HUES64 (cell line): ENCODE data around the gene FBXL3.

Experiments
- H3K27ac ChIP-seq: 2 replicates; pipeline ENCODE4 v1.7.0; 2013; ENCODE audit warnings: low read depth, low read length, inconsistent platforms
- H3K27me3 ChIP-seq: 2 replicates; pipeline ENCODE4 v1.6.1; 2013; ENCODE audit warnings: mild to moderate bottlenecking, low read length; ENCODE audit not compliant: insufficient read depth
- H3K36me3 ChIP-seq: 2 replicates; pipeline ENCODE4 v1.6.1; 2013; ENCODE audit warnings: mild to moderate bottlenecking, low read length; ENCODE audit not compliant: insufficient read depth
- H3K4me1 ChIP-seq: 2 replicates; pipeline ENCODE4 v1.6.1; 2013; ENCODE audit warnings: mild to moderate bottlenecking, low read length, moderate library complexity; ENCODE audit not compliant: insufficient read depth
- H3K4me3 ChIP-seq: 2 replicates; pipeline ENCODE4 v1.5.1; 2013; ENCODE audit warnings: mild to moderate bottlenecking, low read length, moderate library complexity
- H3K9ac ChIP-seq: 2 replicates; pipeline ENCODE4 v1.6.1; 2013; ENCODE audit warnings: mild to moderate bottlenecking, low read depth, low read length
- H3K9me3 ChIP-seq: 2 replicates; pipeline ENCODE4 v1.6.1; 2013; ENCODE audit warnings: low read depth, low read length; ENCODE audit not compliant: insufficient read depth
- WGBS: fragments of 150-250, 120-280 bp; methylation state at CpG from one replicate; pipeline ENCODE4 v1.1.7; 2013; ENCODE audit warnings: missing lambda C conversion rate; 5-methylcytosine and 5-hydroxymethylcytosine counted together

The FBXL3 gene

DNA sequence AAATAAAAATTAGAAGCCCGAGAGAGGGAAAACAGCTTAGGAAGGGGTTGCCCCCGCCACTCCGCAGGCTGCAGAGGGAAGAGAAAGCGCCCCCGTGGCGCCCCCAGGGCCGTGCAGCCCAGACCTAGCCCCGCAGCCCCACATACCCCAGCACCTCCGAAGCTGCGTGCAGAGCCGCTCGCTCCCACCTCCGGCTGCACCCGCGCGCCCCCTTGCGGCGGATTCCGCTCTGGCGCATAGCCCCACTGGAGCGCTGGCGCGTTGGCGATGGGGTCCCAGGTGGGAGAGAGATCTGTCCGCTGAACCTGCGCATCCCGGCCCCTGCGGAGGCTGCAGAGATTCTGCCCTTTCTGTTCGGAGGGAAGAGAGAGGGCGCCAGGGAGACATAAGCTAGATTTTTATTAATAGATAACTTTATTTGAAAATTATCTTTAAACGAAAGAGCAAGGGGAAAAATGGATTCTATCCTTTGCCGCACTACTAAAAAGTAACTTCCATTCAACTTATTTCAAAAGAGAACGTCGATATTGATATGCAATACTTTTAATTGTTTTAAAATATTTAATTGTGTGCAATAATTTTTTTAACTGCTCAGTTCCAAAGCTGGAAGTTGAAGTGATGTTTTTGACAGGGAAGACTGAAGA is 46.8 kb downstream of the FBXL3 start:
- WGBS, result 7% methylated on average over 31 of the region's 34 CpGs
- no peak overlapping the region for H3K9ac ChIP-seq

DNA sequence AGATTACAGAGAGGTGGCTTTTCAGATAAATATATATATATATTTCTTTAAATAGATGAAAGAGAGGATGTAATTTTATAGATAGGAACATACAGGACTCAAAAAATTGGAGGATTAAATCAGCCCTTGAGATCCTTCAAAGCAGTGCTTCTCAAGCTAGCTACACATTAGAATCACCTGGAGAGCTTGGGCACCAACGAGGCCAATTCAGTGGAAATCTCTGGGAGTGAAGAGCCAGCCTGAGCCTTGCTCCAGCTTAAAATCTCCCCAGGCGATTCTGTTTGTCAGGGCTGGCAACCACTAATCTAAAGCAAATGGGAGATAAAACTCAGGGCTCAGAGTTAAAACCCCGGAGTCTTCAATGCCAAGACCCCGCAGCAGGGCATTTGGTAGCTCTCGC is 50.0 kb downstream of the FBXL3 start:
- Histone ChIP-seq H3K27me3 (peaks cover 16% of the 10 kb centered on the region; the same call in 1 of the 2 replicates), H3K4me3 (no peak overlapping the region), H3K9ac (no peak overlapping the region), H3K9me3 (no peaks in the 10 kb centered on the region), H3K27ac (no peak overlapping the region), H3K36me3 (no peaks in the 10 kb centered on the region), H3K4me1 (peaks cover 3% of the 10 kb centered on the region; the same call in 1 of the 2 replicates)
- 90% methylated on average over 5 of the region's 5 CpGs for WGBS

More for the DNA sequence above, 46.8 kb downstream of the FBXL3 start:
- Histone ChIP-seq H3K4me1 (peaks cover 3% of the 10 kb centered on the region; the same call in 1 of the 2 replicates), H3K27ac (no peak overlapping the region), H3K36me3 (no peaks in the 10 kb centered on the region), H3K27me3 (peaks cover 19% of the 10 kb centered on the region; the same call in 1 of the 2 replicates), H3K4me3 (no peak overlapping the region), H3K9me3 (no peaks in the 10 kb centered on the region)

- WGBS, result 92% methylated on average over 8 of the region's 8 CpGs
- H3K4me3 ChIP-seq, result no peak overlapping the region
- H3K4me1 ChIP-seq, result peaks cover 3% of the 10 kb centered on the region; the same call in 1 of the 2 replicates
- no peak overlapping the region for H3K9ac ChIP-seq
- no peaks in the 10 kb centered on the region for H3K9me3 ChIP-seq
- no peaks in the 10 kb centered on the region for H3K36me3 ChIP-seq
- no peak overlapping the region for H3K27ac ChIP-seq
- H3K27me3 ChIP-seq, result peaks cover 12% of the 10 kb centered on the region; the same call in 1 of the 2 replicates
Observed at GRCh38 chr13:76976490-76976889, 50.5 kb downstream of the FBXL3 start.

GRCh38 chr13:76975863-76976262 is 51.1 kb downstream of the FBXL3 start:
- Histone ChIP-seq H3K36me3 (no peaks in the 10 kb centered on the region), H3K27me3 (peaks cover 6% of the 10 kb centered on the region; the same call in 1 of the 2 replicates), H3K9ac (no peak overlapping the region), H3K4me1 (peaks cover 3% of the 10 kb centered on the region; the same call in 1 of the 2 replicates), H3K27ac (no peak overlapping the region), H3K4me3 (no peak overlapping the region), H3K9me3 (no peaks in the 10 kb centered on the region)
- WGBS, result 95% methylated on average over 6 of the region's 6 CpGs

- 92% methylated on average over 3 of the region's 3 CpGs for WGBS
- H3K36me3 ChIP-seq, result no peaks in the 10 kb centered on the region
- no peak overlapping the region for H3K27ac ChIP-seq
- no peaks in the 10 kb centered on the region for H3K27me3 ChIP-seq
- no peaks in the 10 kb centered on the region for H3K9me3 ChIP-seq
- no peak overlapping the region for H3K9ac ChIP-seq
- H3K4me3 ChIP-seq, result no peak overlapping the region
- H3K4me1 ChIP-seq, result no peaks in the 10 kb centered on the region
Observed at GRCh38 chr13:76974618-76974975, 52.4 kb downstream of the FBXL3 start.

DNA sequence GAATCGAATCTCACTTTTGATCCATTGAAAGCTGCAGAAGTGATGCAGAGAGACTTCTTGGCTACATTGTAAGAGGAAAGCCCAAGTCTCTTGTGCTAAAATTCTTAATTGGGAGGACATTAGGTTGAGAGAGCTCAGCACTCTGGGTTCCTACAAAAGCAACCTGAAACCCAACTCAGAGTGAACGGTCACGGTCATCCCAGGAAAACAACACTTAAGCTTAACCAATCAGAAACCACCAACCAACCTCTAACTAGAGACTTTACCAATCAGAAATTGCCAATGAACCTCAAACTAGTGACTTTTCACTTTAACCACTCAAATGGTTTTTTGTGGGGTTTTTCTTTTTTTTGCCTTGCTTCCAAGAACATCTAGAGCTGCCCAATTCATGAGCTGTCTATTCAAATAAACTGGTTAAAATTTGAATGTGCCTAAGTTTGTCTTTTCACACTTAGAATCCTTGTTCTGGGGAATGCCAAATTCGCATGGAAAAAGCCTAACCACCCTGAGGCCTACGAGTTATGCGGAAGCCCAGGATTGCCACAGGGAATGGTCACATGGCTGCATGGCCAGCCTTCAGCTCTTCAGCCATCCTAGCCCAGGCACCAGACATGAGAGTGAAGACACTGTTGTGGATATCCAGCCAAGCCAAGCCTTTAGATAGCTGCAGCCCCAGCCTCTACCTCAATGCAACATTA is 52.9 kb downstream of the FBXL3 start:
- Histone ChIP-seq H3K36me3 (no peaks in the 10 kb centered on the region), H3K4me1 (no peaks in the 10 kb centered on the region), H3K27me3 (no peaks in the 10 kb centered on the region), H3K4me3 (no peak overlapping the region), H3K9ac (no peak overlapping the region), H3K9me3 (no peaks in the 10 kb centered on the region), H3K27ac (no peak overlapping the region)
- 85% methylated on average over 6 of the region's 6 CpGs for WGBS

DNA sequence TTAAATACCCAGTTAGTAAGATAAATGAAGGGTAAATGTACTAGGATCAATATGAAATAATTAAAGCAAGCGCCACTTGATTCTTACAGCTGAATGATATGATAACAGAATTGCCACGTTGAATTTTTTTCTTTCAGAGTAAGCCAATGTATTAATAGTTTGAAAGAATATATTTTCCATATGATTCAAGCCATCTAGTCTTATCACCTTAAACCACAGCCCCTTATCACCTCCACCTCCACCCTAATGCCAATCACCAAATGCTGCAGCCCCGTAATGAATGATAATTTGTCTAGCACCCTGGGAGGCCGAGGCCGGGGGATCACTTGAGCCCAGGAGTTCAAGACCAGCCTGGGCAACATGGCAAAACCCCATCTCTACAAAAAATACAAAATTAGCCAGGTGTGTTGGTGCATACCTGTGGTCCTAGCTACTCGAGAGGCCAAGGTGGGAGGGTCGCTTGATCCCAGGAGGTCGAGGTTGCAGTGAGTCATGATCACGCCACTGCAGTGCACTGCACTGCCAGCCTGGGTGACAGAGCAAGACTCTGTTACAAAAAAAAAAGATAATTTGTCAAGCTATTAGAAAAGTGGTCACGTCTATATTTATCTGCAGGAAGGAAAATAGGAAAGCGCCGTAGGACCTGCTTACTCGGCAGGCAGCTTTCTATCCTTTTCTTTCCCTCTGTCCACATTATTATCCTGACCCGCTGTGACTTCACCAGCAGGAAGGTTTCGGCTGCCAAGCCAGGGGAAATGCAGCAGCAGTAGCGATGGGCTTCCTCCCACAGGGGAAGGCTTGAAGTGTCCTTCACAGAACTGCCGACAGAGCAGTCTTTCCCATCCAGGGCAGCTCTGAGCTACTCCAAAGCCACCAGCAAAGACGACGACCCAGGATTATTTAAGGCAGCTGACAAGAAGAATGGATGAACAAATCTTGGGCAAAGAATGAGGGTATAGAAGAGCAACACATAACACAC is 54.8 kb downstream of the FBXL3 start:
- H3K27ac ChIP-seq, result no peak overlapping the region
- no peaks in the 10 kb centered on the region for H3K36me3 ChIP-seq
- WGBS, result 87% methylated on average over 19 of the region's 19 CpGs
- no peak overlapping the region for H3K4me3 ChIP-seq
- no peaks in the 10 kb centered on the region for H3K27me3 ChIP-seq
- no peaks in the 10 kb centered on the region for H3K9me3 ChIP-seq
- H3K4me1 ChIP-seq, result no peaks in the 10 kb centered on the region
- H3K9ac ChIP-seq, result no peak overlapping the region

GRCh38 chr13:76971215-76971614 is 55.7 kb downstream of the FBXL3 start:
- no peak overlapping the region for H3K27ac ChIP-seq
- 96% methylated on average over 3 of the region's 3 CpGs for WGBS
- no peak overlapping the region for H3K4me3 ChIP-seq

DNA sequence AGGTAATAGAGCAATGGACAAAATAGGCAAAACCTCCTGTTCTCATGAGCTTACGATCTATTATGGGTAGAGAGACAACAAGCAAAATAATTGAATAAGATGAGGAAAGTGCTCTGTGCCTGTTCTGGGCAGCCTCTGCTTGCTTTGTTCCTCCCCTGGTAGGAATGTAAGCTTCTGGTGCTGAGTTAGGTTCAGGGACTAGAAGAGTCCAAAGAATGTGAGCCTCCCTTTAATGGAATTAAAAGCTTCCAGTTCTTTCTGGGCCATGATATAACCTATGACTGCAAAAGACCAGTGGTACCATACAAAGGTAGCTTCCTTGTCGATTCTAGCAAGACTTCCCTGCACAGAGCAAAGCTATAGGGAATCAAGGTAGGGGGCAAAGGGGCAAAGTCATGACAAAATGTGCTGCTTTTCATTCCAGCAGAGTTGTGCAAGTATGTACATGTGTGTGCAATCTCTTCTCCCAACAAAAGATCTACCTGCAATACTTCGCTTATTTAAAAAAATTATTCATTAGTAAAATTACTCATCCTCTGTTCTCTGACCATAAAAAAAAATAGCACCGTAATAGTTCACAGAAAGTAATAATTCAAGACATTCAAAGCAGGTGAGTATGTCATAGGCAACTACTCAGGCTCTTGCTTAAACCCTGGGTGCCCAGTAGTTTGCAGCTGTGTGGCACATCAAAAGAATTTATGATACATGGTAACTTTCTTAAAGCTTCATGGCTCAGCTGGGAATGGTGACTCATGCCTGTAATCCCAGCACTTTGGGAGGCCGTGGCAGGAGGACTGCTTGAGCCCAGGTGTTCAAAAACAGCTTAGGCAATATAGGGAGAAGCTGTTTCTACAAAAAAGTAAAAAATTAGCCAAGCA is 57.2 kb downstream of the FBXL3 start:
- Histone ChIP-seq H3K4me3 (no peak overlapping the region), H3K36me3 (no peaks in the 10 kb centered on the region), H3K27ac (no peak overlapping the region), H3K9me3 (no peaks in the 10 kb centered on the region), H3K4me1 (no peaks in the 10 kb centered on the region), H3K9ac (no peak overlapping the region), H3K27me3 (no peaks in the 10 kb centered on the region)
- WGBS, result 79% methylated on average over 5 of the region's 5 CpGs

More at GRCh38 chr13:76971215-76971614, 55.7 kb downstream of the FBXL3 start:
- H3K27me3 ChIP-seq, result no peaks in the 10 kb centered on the region
- H3K4me1 ChIP-seq, result no peaks in the 10 kb centered on the region
- H3K9me3 ChIP-seq, result no peaks in the 10 kb centered on the region
- no peak overlapping the region for H3K9ac ChIP-seq
- H3K36me3 ChIP-seq, result no peaks in the 10 kb centered on the region

DNA sequence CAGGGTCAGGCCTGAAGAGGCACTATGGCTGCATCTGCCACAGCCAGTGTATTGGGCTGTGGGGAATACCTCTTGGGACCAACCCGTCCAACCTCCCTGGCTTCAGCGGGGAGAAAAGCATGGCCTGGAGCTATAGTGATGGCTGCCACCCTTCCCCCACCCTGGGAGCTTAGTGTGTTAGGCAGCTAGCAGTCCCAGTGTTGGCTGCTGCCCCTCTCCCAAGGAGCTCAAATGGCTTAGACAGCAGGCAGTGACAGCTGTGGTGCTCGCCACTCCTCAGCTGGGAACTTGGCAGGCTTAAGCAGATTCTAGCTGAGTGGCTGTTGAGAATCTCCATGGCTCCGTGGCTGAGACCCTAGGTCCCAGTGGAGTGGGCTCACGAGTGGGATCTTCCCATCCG is 58.9 kb downstream of the FBXL3 start:
- no peaks in the 10 kb centered on the region for H3K4me1 ChIP-seq
- no peaks in the 10 kb centered on the region for H3K9me3 ChIP-seq
- WGBS, result 84% methylated on average over 6 of the region's 6 CpGs
- H3K36me3 ChIP-seq, result no peaks in the 10 kb centered on the region
- no peak overlapping the region for H3K27ac ChIP-seq
- no peak overlapping the region for H3K4me3 ChIP-seq
- no peak overlapping the region for H3K9ac ChIP-seq
- H3K27me3 ChIP-seq, result no peaks in the 10 kb centered on the region
